GM12875 (cell line): ENCODE data around the gene ACCSL.

Experiments used
- H3K4me3 ChIP-seq: one replicate; pipeline ENCODE4 v1.5.1; 2011; ENCODE audit warnings: low read depth, low read length, control low read depth
- CTCF ChIP-seq: IDR thresholded peaks from 2 replicates; pipeline ENCODE4 v1.5.1; 2011; ENCODE audit warnings: low read depth, mild to moderate bottlenecking, control low read depth, inconsistent platforms, low read length, moderate library complexity, borderline replicate concordance; ENCODE audit not compliant: insufficient read depth

Gene ACCSL

GRCh38 chr11:44018127-44018521 is 29.7 kb upstream of the ACCSL start:
- no peak overlapping the region for H3K4me3 ChIP-seq
- no peak for TF ChIP-seq CTCF

GRCh38 chr11:44018829-44019228 is 29.0 kb upstream of the ACCSL start:
- no peak overlapping the region for H3K4me3 ChIP-seq
- TF ChIP-seq CTCF = no peak

- no peak for TF ChIP-seq CTCF
- H3K4me3 ChIP-seq = no peak overlapping the region
Measured at GRCh38 chr11:44024977-44025376, 22.8 kb upstream of the ACCSL start.

GRCh38 chr11:44025727-44026126 is 22.1 kb upstream of the ACCSL start:
- no peak for TF ChIP-seq CTCF

GRCh38 chr11:44028401-44028800 is 19.4 kb upstream of the ACCSL start:
- no peak for TF ChIP-seq CTCF
- H3K4me3 ChIP-seq = no peak overlapping the region

More at GRCh38 chr11:44025727-44026126, 22.1 kb upstream of the ACCSL start:
- no peak overlapping the region for H3K4me3 ChIP-seq

GRCh38 chr11:44028816-44029506 is 18.8 kb upstream of the ACCSL start:
- TF ChIP-seq CTCF = no peak
- no peak overlapping the region for H3K4me3 ChIP-seq

- TF ChIP-seq CTCF = no peak
Measured at GRCh38 chr11:44029507-44029845, 18.3 kb upstream of the ACCSL start.

More at GRCh38 chr11:44029507-44029845, 18.3 kb upstream of the ACCSL start:
- H3K4me3 ChIP-seq = no peak overlapping the region
